Measurements from ENCODE around the gene TTC39C.

Gene TTC39C

GRCh38 chr18:23970161-23971096, 44.1 kb upstream of the TTC39C start:
- ChIA-PET POLR2A (no interaction called here), CTCF (interaction anchor here (1.1 kb wide), 1 partner anchor 130 kb away, joined by 3 read pairs; no protein-coding TSS in a partner anchor)
- no peaks in the 10 kb centered on the region for H3K36me3 ChIP-seq (ENCODE audit: control insufficient read depth in 4 of 4, insufficient read depth in 4 of 4, low read length in 3 of 4)
- 33% methylated on average over 6 of the region's 7 CpGs for WGBS (ENCODE audit: insufficient coverage)
- no peak overlapping the region for H3K4me3 ChIP-seq (ENCODE audit: control insufficient read depth in 1 of 7, extremely low read depth in 1 of 7, insufficient read depth in 4 of 7, low read depth in 2 of 7, low read length in 6 of 7)
- H3K4me1 ChIP-seq (ENCODE audit: control extremely low read depth in 1 of 4, control insufficient read depth in 4 of 4, insufficient read depth in 4 of 4, low read length in 3 of 4) = peaks cover 10 to 38% (median 34%) of the 10 kb centered on the region in 4 experiments
- no peaks in the 10 kb centered on the region for H3K27me3 ChIP-seq (replicated peaks in 2 of 5; ENCODE audit: control insufficient read depth in 4 of 5, insufficient read depth in 5 of 5, low read length in 4 of 5)
- no peak overlapping the region for H3K27ac ChIP-seq (ENCODE audit: insufficient read depth in 1 of 2, low read depth in 1 of 2, low read length in 2 of 2, poor library complexity in 1 of 2, severe bottlenecking in 2 of 2)
- no peaks in the 10 kb centered on the region for H3K9me3 ChIP-seq (ENCODE audit: control extremely low read depth in 1 of 5, control insufficient read depth in 4 of 5, insufficient read depth in 2 of 5, low read depth in 1 of 5, low read length in 4 of 5)
- DNase-seq = peak; percentile 40 to 86 (median 84)

DNA sequence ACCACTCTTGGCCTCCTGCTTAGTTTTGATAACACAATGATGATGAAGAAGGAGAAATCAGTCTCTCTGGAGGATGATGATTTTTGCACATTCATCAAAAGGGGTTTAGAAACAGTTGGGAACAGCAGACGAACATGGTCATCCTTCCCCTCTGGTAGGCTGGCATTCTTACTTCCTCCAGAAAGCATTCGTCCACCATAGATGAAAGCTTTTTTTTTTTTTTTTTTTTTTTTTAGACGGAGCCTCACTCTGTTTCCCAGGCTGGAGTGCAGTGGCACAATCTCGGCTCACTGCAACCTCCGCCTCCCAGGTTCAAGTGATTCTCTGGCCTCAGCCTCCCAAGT, 43.5 kb upstream of the TTC39C start:
- H3K4me1 ChIP-seq (ENCODE audit: control extremely low read depth in 1 of 4, control insufficient read depth in 4 of 4, insufficient read depth in 4 of 4, low read length in 3 of 4) = peaks cover 10 to 35% (median 32%) of the 10 kb centered on the region in 4 experiments
- ChIA-PET CTCF (interaction anchor here (1.1 kb wide), 1 partner anchor 130 kb away, joined by 3 read pairs; no protein-coding TSS in a partner anchor), POLR2A (no interaction called here)
- no peaks in the 10 kb centered on the region for H3K36me3 ChIP-seq (ENCODE audit: control insufficient read depth in 4 of 4, insufficient read depth in 4 of 4, low read length in 3 of 4)
- H3K27ac ChIP-seq (ENCODE audit: insufficient read depth in 1 of 2, low read depth in 1 of 2, low read length in 2 of 2, poor library complexity in 1 of 2, severe bottlenecking in 2 of 2) = no peak overlapping the region
- no peaks in the 10 kb centered on the region for H3K27me3 ChIP-seq (replicated peaks in 2 of 5; ENCODE audit: control insufficient read depth in 4 of 5, insufficient read depth in 5 of 5, low read length in 4 of 5)
- 85% methylated on average over 4 of the region's 5 CpGs for WGBS (ENCODE audit: insufficient coverage)
- no peak for DNase-seq
- H3K9me3 ChIP-seq (ENCODE audit: control extremely low read depth in 1 of 5, control insufficient read depth in 4 of 5, insufficient read depth in 2 of 5, low read depth in 1 of 5, low read length in 4 of 5) = no peaks in the 10 kb centered on the region
- H3K4me3 ChIP-seq (ENCODE audit: control insufficient read depth in 1 of 7, extremely low read depth in 1 of 7, insufficient read depth in 4 of 7, low read depth in 2 of 7, low read length in 6 of 7) = no peak overlapping the region

GRCh38 chr18:23971666-23972230, 42.8 kb upstream of the TTC39C start:
- ChIA-PET POLR2A (no interaction called here), CTCF (interaction anchor here (1.1 to 1.2 kb wide), 2 partner anchors 129 to 148 kb away, joined by 3 read pairs; no protein-coding TSS in a partner anchor)
- peaks cover 0 to 2% (median 0%) of the 10 kb centered on the region in 5 experiments for H3K9me3 ChIP-seq (ENCODE audit: control extremely low read depth in 1 of 5, control insufficient read depth in 4 of 5, insufficient read depth in 2 of 5, low read depth in 1 of 5, low read length in 4 of 5)
- no peak overlapping the region for H3K4me3 ChIP-seq (ENCODE audit: control insufficient read depth in 1 of 7, extremely low read depth in 1 of 7, insufficient read depth in 4 of 7, low read depth in 2 of 7, low read length in 6 of 7)
- H3K4me1 ChIP-seq (ENCODE audit: control extremely low read depth in 1 of 4, control insufficient read depth in 4 of 4, insufficient read depth in 4 of 4, low read length in 3 of 4) = peaks cover 10 to 34% (median 30%) of the 10 kb centered on the region in 4 experiments
- H3K27me3 ChIP-seq (replicated peaks in 2 of 5; ENCODE audit: control insufficient read depth in 4 of 5, insufficient read depth in 5 of 5, low read length in 4 of 5) = no peaks in the 10 kb centered on the region
- no peak overlapping the region for H3K27ac ChIP-seq (ENCODE audit: insufficient read depth in 1 of 2, low read depth in 1 of 2, low read length in 2 of 2, poor library complexity in 1 of 2, severe bottlenecking in 2 of 2)
- 98% methylated on average over 4 of the region's 5 CpGs for WGBS (ENCODE audit: insufficient coverage)
- no peaks in the 10 kb centered on the region for H3K36me3 ChIP-seq (ENCODE audit: control insufficient read depth in 4 of 4, insufficient read depth in 4 of 4, low read length in 3 of 4)
- no peak for DNase-seq

GRCh38 chr18:23972453-23972852, 42.1 kb upstream of the TTC39C start:
- 95% methylated on average over 4 of the region's 6 CpGs for WGBS (ENCODE audit: insufficient coverage)
- no peak overlapping the region for H3K4me3 ChIP-seq (ENCODE audit: control insufficient read depth in 1 of 7, extremely low read depth in 1 of 7, insufficient read depth in 4 of 7, low read depth in 2 of 7, low read length in 6 of 7)
- peaks cover 0 to 4% (median 0%) of the 10 kb centered on the region in 5 experiments for H3K9me3 ChIP-seq (ENCODE audit: control extremely low read depth in 1 of 5, control insufficient read depth in 4 of 5, insufficient read depth in 2 of 5, low read depth in 1 of 5, low read length in 4 of 5)
- DNase-seq = no peak
- no peaks in the 10 kb centered on the region for H3K27me3 ChIP-seq (replicated peaks in 2 of 5; ENCODE audit: control insufficient read depth in 4 of 5, insufficient read depth in 5 of 5, low read length in 4 of 5)
- POLR2A ChIA-PET = no interaction called here
- peaks cover 6 to 27% (median 23%) of the 10 kb centered on the region in 4 experiments for H3K4me1 ChIP-seq (ENCODE audit: control extremely low read depth in 1 of 4, control insufficient read depth in 4 of 4, insufficient read depth in 4 of 4, low read length in 3 of 4)
- CTCF ChIA-PET = interaction anchor here (1.2 kb wide), 1 partner anchor 147 kb away, joined by 3 read pairs; no protein-coding TSS in a partner anchor
- no peak overlapping the region for H3K27ac ChIP-seq (ENCODE audit: insufficient read depth in 1 of 2, low read depth in 1 of 2, low read length in 2 of 2, poor library complexity in 1 of 2, severe bottlenecking in 2 of 2)
- no peaks in the 10 kb centered on the region for H3K36me3 ChIP-seq (ENCODE audit: control insufficient read depth in 4 of 4, insufficient read depth in 4 of 4, low read length in 3 of 4)

- H3K9me3 ChIP-seq (ENCODE audit: control extremely low read depth in 1 of 5, control insufficient read depth in 4 of 5, insufficient read depth in 2 of 5, low read depth in 1 of 5, low read length in 4 of 5) = peaks cover 0 to 4% (median 2%) of the 10 kb centered on the region in 5 experiments
- H3K4me3 ChIP-seq (ENCODE audit: control insufficient read depth in 1 of 7, extremely low read depth in 1 of 7, insufficient read depth in 4 of 7, low read depth in 2 of 7, low read length in 6 of 7) = no peak overlapping the region
- H3K36me3 ChIP-seq (ENCODE audit: control insufficient read depth in 4 of 4, insufficient read depth in 4 of 4, low read length in 3 of 4) = no peaks in the 10 kb centered on the region
- 100% methylated on average over 7 of the region's 7 CpGs for WGBS (ENCODE audit: insufficient coverage)
- ChIA-PET POLR2A (no interaction called here), CTCF (interaction anchor here (1.8 kb wide), 1 partner anchor 9 kb away, joined by 7 read pairs; no protein-coding TSS in a partner anchor)
- no peak for DNase-seq
- H3K27me3 ChIP-seq (replicated peaks in 2 of 5; ENCODE audit: control insufficient read depth in 4 of 5, insufficient read depth in 5 of 5, low read length in 4 of 5) = no peaks in the 10 kb centered on the region
- peaks cover 0 to 10% (median 0%) of the 10 kb centered on the region in 4 experiments for H3K4me1 ChIP-seq (ENCODE audit: control extremely low read depth in 1 of 4, control insufficient read depth in 4 of 4, insufficient read depth in 4 of 4, low read length in 3 of 4)
- H3K27ac ChIP-seq (ENCODE audit: insufficient read depth in 1 of 2, low read depth in 1 of 2, low read length in 2 of 2, poor library complexity in 1 of 2, severe bottlenecking in 2 of 2) = no peak overlapping the region
Measured at GRCh38 chr18:23977103-23977502, 37.5 kb upstream of the TTC39C start.

GRCh38 chr18:23977719-23978483, 36.7 kb upstream of the TTC39C start:
- no peaks in the 10 kb centered on the region for H3K27me3 ChIP-seq (replicated peaks in 2 of 5; ENCODE audit: control insufficient read depth in 4 of 5, insufficient read depth in 5 of 5, low read length in 4 of 5)
- ChIA-PET CTCF (interaction anchor here (1.8 kb wide), 1 partner anchor 10 kb away, joined by 7 read pairs; no protein-coding TSS in a partner anchor), POLR2A (no interaction called here)
- no peaks in the 10 kb centered on the region for H3K36me3 ChIP-seq (ENCODE audit: control insufficient read depth in 4 of 4, insufficient read depth in 4 of 4, low read length in 3 of 4)
- H3K27ac ChIP-seq (ENCODE audit: insufficient read depth in 1 of 2, low read depth in 1 of 2, low read length in 2 of 2, poor library complexity in 1 of 2, severe bottlenecking in 2 of 2) = no peak overlapping the region
- no peak overlapping the region for H3K4me3 ChIP-seq (ENCODE audit: control insufficient read depth in 1 of 7, extremely low read depth in 1 of 7, insufficient read depth in 4 of 7, low read depth in 2 of 7, low read length in 6 of 7)
- peaks cover 0 to 10% (median 0%) of the 10 kb centered on the region in 4 experiments for H3K4me1 ChIP-seq (ENCODE audit: control extremely low read depth in 1 of 4, control insufficient read depth in 4 of 4, insufficient read depth in 4 of 4, low read length in 3 of 4)
- peaks cover 0 to 4% (median 2%) of the 10 kb centered on the region in 5 experiments for H3K9me3 ChIP-seq (ENCODE audit: control extremely low read depth in 1 of 5, control insufficient read depth in 4 of 5, insufficient read depth in 2 of 5, low read depth in 1 of 5, low read length in 4 of 5)
- WGBS (ENCODE audit: insufficient coverage) = 89% methylated on average over 1 of the region's 1 CpG
- no peak for DNase-seq

All from common myeloid progenitor, CD34-positive (primary cell).